Measurements from ENCODE around the gene DICER1.

DNA sequence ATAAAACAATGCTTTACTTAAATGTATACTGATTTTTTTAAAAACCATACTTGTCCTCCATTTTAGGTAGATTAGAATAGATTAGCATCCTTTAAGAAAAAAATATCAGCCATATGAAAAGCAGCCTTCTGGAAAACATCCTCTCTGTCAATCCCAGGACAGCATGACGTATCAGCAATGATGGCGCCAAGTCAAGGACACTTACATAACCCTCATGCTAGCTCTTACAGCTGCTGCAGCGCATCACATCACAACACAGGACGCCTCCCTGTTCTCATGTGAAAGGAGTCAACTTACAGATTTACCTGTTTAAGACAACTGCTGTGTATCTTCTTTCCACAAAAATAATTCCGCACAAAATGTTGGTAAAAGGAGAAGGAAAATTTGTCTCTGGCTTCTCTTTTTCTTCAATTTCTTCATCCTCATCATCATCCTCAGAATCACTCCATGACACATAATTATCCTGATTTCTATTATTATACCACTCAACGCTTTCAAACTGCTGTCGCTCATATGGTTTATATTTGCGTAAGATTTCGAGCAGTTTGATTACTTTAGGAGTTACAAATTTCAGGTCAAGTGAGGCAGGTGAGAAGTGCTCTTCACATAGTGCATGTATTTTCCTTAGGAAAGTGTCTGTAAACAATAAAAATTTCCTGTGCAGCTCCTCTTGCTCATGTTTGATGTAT, 33.3 kb downstream of the DICER1 start:
- TF ChIP-seq, protein P1, sequence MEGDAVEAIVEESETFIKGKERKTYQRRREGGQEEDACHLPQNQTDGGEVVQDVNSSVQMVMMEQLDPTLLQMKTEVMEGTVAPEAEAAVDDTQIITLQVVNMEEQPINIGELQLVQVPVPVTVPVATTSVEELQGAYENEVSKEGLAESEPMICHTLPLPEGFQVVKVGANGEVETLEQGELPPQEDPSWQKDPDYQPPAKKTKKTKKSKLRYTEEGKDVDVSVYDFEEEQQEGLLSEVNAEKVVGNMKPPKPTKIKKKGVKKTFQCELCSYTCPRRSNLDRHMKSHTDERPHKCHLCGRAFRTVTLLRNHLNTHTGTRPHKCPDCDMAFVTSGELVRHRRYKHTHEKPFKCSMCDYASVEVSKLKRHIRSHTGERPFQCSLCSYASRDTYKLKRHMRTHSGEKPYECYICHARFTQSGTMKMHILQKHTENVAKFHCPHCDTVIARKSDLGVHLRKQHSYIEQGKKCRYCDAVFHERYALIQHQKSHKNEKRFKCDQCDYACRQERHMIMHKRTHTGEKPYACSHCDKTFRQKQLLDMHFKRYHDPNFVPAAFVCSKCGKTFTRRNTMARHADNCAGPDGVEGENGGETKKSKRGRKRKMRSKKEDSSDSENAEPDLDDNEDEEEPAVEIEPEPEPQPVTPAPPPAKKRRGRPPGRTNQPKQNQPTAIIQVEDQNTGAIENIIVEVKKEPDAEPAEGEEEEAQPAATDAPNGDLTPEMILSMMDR (IDR thresholded peaks at IDR 0.05; ENCODE audit: insufficient read depth, low read depth, low read length) = no peak
- no peak for TF ChIP-seq EZH2 (IDR thresholded peaks at IDR 0.05; ENCODE audit: insufficient read depth, low read length)

Data from astrocyte (in vitro differentiated cells and primary cell).